ENCODE data around the gene ERC1.
"Not testable (repeated sequence)": the region's sequence is repeated elsewhere in the genome, so short reads cannot be mapped to it uniquely, and the experiment has no call there.

Gene ERC1

GRCh38 chr12:1246637-1247036 is 255.6 kb downstream of the ERC1 start:
- no peak for DNase-seq

GRCh38 chr12:1250641-1251040 is 259.6 kb downstream of the ERC1 start:
- DNase-seq, result no peak

GRCh38 chr12:1252758-1253157 is 261.7 kb downstream of the ERC1 start:
- DNase-seq, result no peak

- not testable (repeated sequence) for DNase-seq
These were observed 264.1 kb downstream of the ERC1 start for GRCh38 chr12:1255125-1255524.

GRCh38 chr12:1255854-1256253 is 264.8 kb downstream of the ERC1 start:
- DNase-seq, result not testable (repeated sequence)

GRCh38 chr12:1256285-1256684 is 265.3 kb downstream of the ERC1 start:
- DNase-seq, result no peak

GRCh38 chr12:1256991-1257390 is 266.0 kb downstream of the ERC1 start:
- DNase-seq, result no peak

- DNase-seq, result no peak
These were observed 271.0 kb downstream of the ERC1 start for GRCh38 chr12:1262011-1262410.

- DNase-seq, result no peak
These were observed 276.2 kb downstream of the ERC1 start for GRCh38 chr12:1267243-1267642.

- DNase-seq, result no peak
These were observed 281.1 kb downstream of the ERC1 start for GRCh38 chr12:1272142-1272541.

- DNase-seq, result no peak
These were observed 282.0 kb downstream of the ERC1 start for GRCh38 chr12:1273051-1273450.

- no peak for DNase-seq
These were observed 286.9 kb downstream of the ERC1 start for GRCh38 chr12:1277905-1278304.

GRCh38 chr12:1279050-1279449 is 288.0 kb downstream of the ERC1 start:
- DNase-seq, result no peak

- DNase-seq, result no peak
These were observed 289.0 kb downstream of the ERC1 start for GRCh38 chr12:1280059-1280458.

- no peak for DNase-seq
These were observed 290.8 kb downstream of the ERC1 start for GRCh38 chr12:1281683-1282366.

- DNase-seq, result no peak
These were observed 291.8 kb downstream of the ERC1 start for GRCh38 chr12:1282670-1283315.

GRCh38 chr12:1283316-1283715 is 292.3 kb downstream of the ERC1 start:
- DNase-seq, result no peak

- DNase-seq, result no peak
These were observed 293.6 kb downstream of the ERC1 start for GRCh38 chr12:1284611-1285010.

- no peak for DNase-seq
These were observed 296.5 kb downstream of the ERC1 start for GRCh38 chr12:1287446-1287975.

GRCh38 chr12:1288333-1288732 is 297.3 kb downstream of the ERC1 start:
- no peak for DNase-seq

GRCh38 chr12:1289371-1290155 is 298.5 kb downstream of the ERC1 start:
- DNase-seq, result no peak

GRCh38 chr12:1290716-1291115 is 299.7 kb downstream of the ERC1 start:
- no peak for DNase-seq

- no peak for DNase-seq
These were observed 300.7 kb downstream of the ERC1 start for GRCh38 chr12:1291601-1292332.

Data from activated CD4-positive, alpha-beta T cell treated with anti-CD3 and anti-CD28 coated beads, Interleukin-2, amount 50 U/mL, for 1 hour (primary cell).